H7 (cell line): Measurements from ENCODE around the gene AGBL1. TPM values are rescaled to one million over a fixed set of nuclear protein-coding genes. Genes with fewer than 3 reads are reported as not detected.

Experiments
- DNase-seq: peaks from one replicate; pipeline ENCODE4 v3.0.0; 2012
- H3K27me3 ChIP-seq: 2 replicates; pipeline ENCODE4 v1.6.0; 2011; ENCODE audit warnings: mild to moderate bottlenecking, low read length; ENCODE audit not compliant: control insufficient read depth, insufficient read depth
- H3K36me3 ChIP-seq: replicated peaks from 2 replicates; pipeline ENCODE4 v1.5.1; 2011; ENCODE audit warnings: low read length; ENCODE audit not compliant: control insufficient read depth, insufficient read depth
- H3K4me3 ChIP-seq: 2 replicates; pipeline ENCODE4 v1.5.1; 2011; ENCODE audit warnings: low read depth, mild to moderate bottlenecking, control low read depth, low read length, moderate library complexity; ENCODE audit not compliant: insufficient read depth
- total RNA-seq: library from RNA; depleted of rRNA; stranded (reverse); fragments of >200 nt; shearing (Covaris generic); gene quantifications from 2 replicates; pipeline ENCODE4 v1.2.3, GENCODE V29; 2014; rRNA removed

Gene AGBL1
- not detected in 2 replicates for total RNA-seq

GRCh38 chr15:86079508-86080266 lies at the start of gene AGBL1:
AGBL1 (plus strand) TSS chr15:86079871.
- Histone ChIP-seq H3K27me3 (no peaks in the 10 kb centered on the region), H3K4me3 (no peak within 1 kb of the TSS), H3K36me3 (no peaks in the 10 kb centered on the region)
- peak; percentile 64 for DNase-seq

GRCh38 chr15:86034904-86035303 lies 44.8 kb upstream of the AGBL1 start:
- Histone ChIP-seq H3K27me3 (no peaks in the 10 kb centered on the region), H3K36me3 (no peaks in the 10 kb centered on the region), H3K4me3 (no peak overlapping the region)
- no peak for DNase-seq

- Histone ChIP-seq H3K4me3 (no peak overlapping the region), H3K36me3 (no peaks in the 10 kb centered on the region), H3K27me3 (no peaks in the 10 kb centered on the region)
- DNase-seq: no peak
These were observed 43.4 kb upstream of the AGBL1 start for GRCh38 chr15:86036243-86036642.

GRCh38 chr15:86038491-86038890 lies 41.2 kb upstream of the AGBL1 start:
- no peaks in the 10 kb centered on the region for H3K36me3 ChIP-seq
- no peak for DNase-seq
- no peak overlapping the region for H3K4me3 ChIP-seq
- no peaks in the 10 kb centered on the region for H3K27me3 ChIP-seq

- H3K27me3 ChIP-seq: no peaks in the 10 kb centered on the region
- no peaks in the 10 kb centered on the region for H3K36me3 ChIP-seq
- DNase-seq: peak; percentile 28
- H3K4me3 ChIP-seq: no peak overlapping the region
These were observed 39.2 kb upstream of the AGBL1 start for GRCh38 chr15:86040356-86041033.

- DNase-seq: no peak
- Histone ChIP-seq H3K36me3 (no peaks in the 10 kb centered on the region), H3K27me3 (no peaks in the 10 kb centered on the region), H3K4me3 (no peak overlapping the region)
These were observed 38.3 kb upstream of the AGBL1 start for GRCh38 chr15:86041399-86041798.

- Histone ChIP-seq H3K36me3 (no peaks in the 10 kb centered on the region), H3K27me3 (no peaks in the 10 kb centered on the region), H3K4me3 (no peak overlapping the region)
- DNase-seq: no peak
These were observed 37.4 kb upstream of the AGBL1 start for GRCh38 chr15:86042226-86042625.

- H3K27me3 ChIP-seq: no peaks in the 10 kb centered on the region
- H3K4me3 ChIP-seq: no peak overlapping the region
- peak; percentile 10 for DNase-seq
- no peaks in the 10 kb centered on the region for H3K36me3 ChIP-seq
These were observed 34.7 kb upstream of the AGBL1 start for GRCh38 chr15:86044981-86045380.

GRCh38 chr15:86054338-86054737 lies 25.3 kb upstream of the AGBL1 start:
- no peak for DNase-seq
- H3K4me3 ChIP-seq: no peak overlapping the region
- no peaks in the 10 kb centered on the region for H3K36me3 ChIP-seq
- no peaks in the 10 kb centered on the region for H3K27me3 ChIP-seq

- no peaks in the 10 kb centered on the region for H3K36me3 ChIP-seq
- no peak overlapping the region for H3K4me3 ChIP-seq
- no peak for DNase-seq
- no peaks in the 10 kb centered on the region for H3K27me3 ChIP-seq
These were observed 24.0 kb upstream of the AGBL1 start for GRCh38 chr15:86055688-86056087.

GRCh38 chr15:86059851-86060250 lies 19.8 kb upstream of the AGBL1 start:
- DNase-seq: no peak
- no peaks in the 10 kb centered on the region for H3K27me3 ChIP-seq
- no peaks in the 10 kb centered on the region for H3K36me3 ChIP-seq
- no peak overlapping the region for H3K4me3 ChIP-seq

GRCh38 chr15:86060674-86061073 lies 19.0 kb upstream of the AGBL1 start:
- H3K4me3 ChIP-seq: no peak overlapping the region
- no peak for DNase-seq
- no peaks in the 10 kb centered on the region for H3K27me3 ChIP-seq
- H3K36me3 ChIP-seq: no peaks in the 10 kb centered on the region

GRCh38 chr15:86061581-86061980 lies 18.1 kb upstream of the AGBL1 start:
- no peak for DNase-seq
- no peak overlapping the region for H3K4me3 ChIP-seq
- no peaks in the 10 kb centered on the region for H3K36me3 ChIP-seq
- H3K27me3 ChIP-seq: no peaks in the 10 kb centered on the region

GRCh38 chr15:86062646-86063243 lies 16.9 kb upstream of the AGBL1 start:
- no peak for DNase-seq
- Histone ChIP-seq H3K4me3 (no peak overlapping the region), H3K36me3 (no peaks in the 10 kb centered on the region), H3K27me3 (no peaks in the 10 kb centered on the region)
